MM.1S (cell line): Measurements from ENCODE around the gene SUGP1.

ENCODE experiments used
- DNase-seq: peaks from one replicate; pipeline ENCODE4 v3.0.0-alpha.2; 2015
- H2AFZ ChIP-seq: fragments of 300-600 bp; sonication (generic); 2 replicates; pipeline ENCODE4 v1.6.0; 2016; ENCODE audit warnings: antibody characterized with exemption, low read length
- H3F3A ChIP-seq: fragments of 300-600 bp; sonication (generic); 2 replicates; pipeline ENCODE4 v1.6.1; 2016; ENCODE audit warnings: mild to moderate bottlenecking, antibody characterized with exemption, low read length, moderate library complexity, mixed read lengths; ENCODE audit not compliant: insufficient read depth
- H3K27ac ChIP-seq: fragments of 300-600 bp; sonication (generic); 2 replicates; pipeline ENCODE4 v1.5.1; 2016; ENCODE audit warnings: mild to moderate bottlenecking, low read length
- H3K27me3 ChIP-seq: fragments of 300-600 bp; sonication (generic); replicated peaks from 2 replicates; pipeline ENCODE4 v1.6.0; 2016; ENCODE audit warnings: low read length; ENCODE audit not compliant: insufficient read depth
- H3K36me3 ChIP-seq: fragments of 300-600 bp; sonication (generic); replicated peaks from 2 replicates; pipeline ENCODE4 v1.6.1; 2016; ENCODE audit warnings: mild to moderate bottlenecking, low read length, mixed read lengths; ENCODE audit not compliant: insufficient read depth
- H3K4me1 ChIP-seq: fragments of 300-600 bp; sonication (generic); 2 replicates; pipeline ENCODE4 v1.6.1; 2016; ENCODE audit warnings: low read length, mixed read lengths
- H3K4me2 ChIP-seq: fragments of 300-600 bp; sonication (generic); 2 replicates; pipeline ENCODE4 v1.6.0; 2016; ENCODE audit warnings: low read depth, low read length
- H3K4me3 ChIP-seq: fragments of 300-600 bp; sonication (generic); 2 replicates; pipeline ENCODE4 v1.5.1; 2016; ENCODE audit warnings: low read length, mixed read lengths
- H3K79me2 ChIP-seq: fragments of 300-600 bp; sonication (generic); 2 replicates; pipeline ENCODE4 v1.6.1; 2016; ENCODE audit warnings: mixed run types, low read length, mixed read lengths
- H3K9ac ChIP-seq: fragments of 300-600 bp; sonication (generic); 2 replicates; pipeline ENCODE4 v1.6.1; 2016; ENCODE audit warnings: low read length, mixed read lengths
- H3K9me2 ChIP-seq: fragments of 300-600 bp; sonication (generic); replicated peaks from 2 replicates; pipeline ENCODE4 v1.6.1; 2016; ENCODE audit warnings: mild to moderate bottlenecking, low read length, mixed read lengths; ENCODE audit not compliant: insufficient read depth
- H3K9me3 ChIP-seq: fragments of 300-600 bp; sonication (generic); replicated peaks from 2 replicates; pipeline ENCODE4 v1.6.1; 2016; ENCODE audit warnings: mild to moderate bottlenecking, low read length, mixed read lengths; ENCODE audit not compliant: insufficient read depth
- H4K20me1 ChIP-seq: fragments of 300-600 bp; sonication (generic); 2 replicates; pipeline ENCODE4 v1.6.1; 2016; ENCODE audit warnings: mild to moderate bottlenecking, low read length, moderate library complexity, mixed read lengths; ENCODE audit not compliant: insufficient read depth
- EZH2 ChIP-seq: fragments of 300-600 bp; sonication (generic); optimal IDR thresholded peaks from 2 replicates; pipeline ENCODE3; 2017; ENCODE audit warnings: low read depth, mild to moderate bottlenecking, antibody characterized with exemption, low read length, mixed read lengths
- EZH2phosphoT487 ChIP-seq: fragments of 300-600 bp; sonication (generic); IDR thresholded peaks from 2 replicates; pipeline ENCODE4 v1.6.1; 2018; ENCODE audit warnings: antibody characterized with exemption, low read length
- TF ChIP-seq, protein P1 (sequence below): fragments of 300-600 bp; sonication (generic); IDR thresholded peaks from 2 replicates; pipeline ENCODE4 v1.5.1; 2016; ENCODE audit warnings: antibody characterized with exemption, low read length, mixed read lengths

Gene SUGP1

DNA sequence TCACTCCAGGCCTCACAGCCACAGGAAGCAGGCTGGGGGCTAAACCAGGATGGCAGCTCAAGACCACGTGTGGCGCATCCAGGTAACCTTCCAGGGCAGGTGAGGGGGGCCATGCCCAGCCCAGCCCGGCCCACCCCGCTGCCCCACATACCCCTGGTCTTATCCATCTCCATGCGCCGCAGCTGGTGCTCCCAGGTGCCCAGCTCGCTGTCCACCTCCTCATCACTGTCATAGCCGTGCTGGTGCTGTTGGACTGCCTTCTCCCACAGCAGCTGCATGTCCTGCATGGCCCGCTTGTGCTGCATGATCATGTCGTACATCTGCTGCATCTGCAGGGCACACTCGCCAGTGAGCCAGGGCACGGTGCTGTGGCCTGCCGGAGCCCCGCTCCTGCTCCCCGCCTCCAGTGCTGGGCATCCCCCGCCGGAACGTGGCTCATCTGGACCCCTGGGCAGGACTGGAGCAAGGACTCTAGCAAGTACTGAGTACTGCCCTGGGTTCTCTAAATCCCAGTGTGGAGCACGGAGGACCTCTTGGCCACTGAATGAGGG, 41.2 kb downstream of the SUGP1 start:
- Histone ChIP-seq H3K9me2 (no peaks in the 10 kb centered on the region), H3K4me3 (no peak overlapping the region), H3K27ac (no peak overlapping the region), H3K79me2 (no peaks in the 10 kb centered on the region), H4K20me1 (no peaks in the 10 kb centered on the region), H3K27me3 (no peaks in the 10 kb centered on the region), H3K4me2 (no peak overlapping the region), H3K9ac (no peak overlapping the region), H2AFZ (no peak overlapping the region), H3K9me3 (no peaks in the 10 kb centered on the region), H3F3A (no peaks in the 10 kb centered on the region), H3K4me1 (no peaks in the 10 kb centered on the region), H3K36me3 (no peaks in the 10 kb centered on the region)
- TF ChIP-seq EZH2phosphoT487 (no peak), EZH2 (no peak)
- TF ChIP-seq, protein P1, sequence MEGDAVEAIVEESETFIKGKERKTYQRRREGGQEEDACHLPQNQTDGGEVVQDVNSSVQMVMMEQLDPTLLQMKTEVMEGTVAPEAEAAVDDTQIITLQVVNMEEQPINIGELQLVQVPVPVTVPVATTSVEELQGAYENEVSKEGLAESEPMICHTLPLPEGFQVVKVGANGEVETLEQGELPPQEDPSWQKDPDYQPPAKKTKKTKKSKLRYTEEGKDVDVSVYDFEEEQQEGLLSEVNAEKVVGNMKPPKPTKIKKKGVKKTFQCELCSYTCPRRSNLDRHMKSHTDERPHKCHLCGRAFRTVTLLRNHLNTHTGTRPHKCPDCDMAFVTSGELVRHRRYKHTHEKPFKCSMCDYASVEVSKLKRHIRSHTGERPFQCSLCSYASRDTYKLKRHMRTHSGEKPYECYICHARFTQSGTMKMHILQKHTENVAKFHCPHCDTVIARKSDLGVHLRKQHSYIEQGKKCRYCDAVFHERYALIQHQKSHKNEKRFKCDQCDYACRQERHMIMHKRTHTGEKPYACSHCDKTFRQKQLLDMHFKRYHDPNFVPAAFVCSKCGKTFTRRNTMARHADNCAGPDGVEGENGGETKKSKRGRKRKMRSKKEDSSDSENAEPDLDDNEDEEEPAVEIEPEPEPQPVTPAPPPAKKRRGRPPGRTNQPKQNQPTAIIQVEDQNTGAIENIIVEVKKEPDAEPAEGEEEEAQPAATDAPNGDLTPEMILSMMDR = no peak
- DNase-seq = no peak

- no peak for TF ChIP-seq EZH2phosphoT487
- TF ChIP-seq, protein P1 = no peak
- no peak for TF ChIP-seq EZH2
- Histone ChIP-seq H3F3A (no peaks in the 10 kb centered on the region), H2AFZ (no peak overlapping the region), H3K4me2 (no peak overlapping the region), H3K36me3 (no peaks in the 10 kb centered on the region), H3K9me3 (no peaks in the 10 kb centered on the region), H3K27me3 (no peaks in the 10 kb centered on the region), H4K20me1 (no peaks in the 10 kb centered on the region), H3K9ac (no peak overlapping the region), H3K4me1 (no peaks in the 10 kb centered on the region), H3K79me2 (no peaks in the 10 kb centered on the region), H3K9me2 (no peaks in the 10 kb centered on the region), H3K27ac (no peak overlapping the region), H3K4me3 (no peak overlapping the region)
- DNase-seq = no peak
Measured at GRCh38 chr19:19278315-19278714, 42.0 kb downstream of the SUGP1 start.

DNA sequence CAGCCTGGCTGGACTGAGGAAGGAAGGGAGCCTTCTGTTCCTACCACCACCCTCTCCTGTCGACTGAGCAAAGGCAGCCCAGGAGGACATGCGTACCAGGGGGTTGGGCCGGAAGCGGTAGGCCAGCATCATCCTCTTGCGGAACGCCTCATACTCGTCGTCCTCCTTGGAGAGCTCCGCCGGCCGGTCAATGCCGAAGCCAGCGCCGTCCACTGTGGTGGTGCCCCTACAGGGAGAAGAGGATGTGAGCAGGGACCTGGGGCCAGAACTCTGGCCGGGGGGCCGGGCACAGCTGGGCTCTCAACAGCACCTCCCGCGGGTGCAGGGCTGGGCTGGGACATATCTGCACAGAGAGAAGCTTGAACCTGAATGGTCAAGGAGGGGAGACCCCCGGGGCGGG, 43.5 kb downstream of the SUGP1 start:
- Histone ChIP-seq H3F3A (no peaks in the 10 kb centered on the region), H3K79me2 (no peaks in the 10 kb centered on the region), H3K36me3 (no peaks in the 10 kb centered on the region), H3K4me2 (no peak overlapping the region), H3K27me3 (no peaks in the 10 kb centered on the region), H3K4me3 (no peak overlapping the region), H3K9me2 (no peaks in the 10 kb centered on the region), H3K9me3 (no peaks in the 10 kb centered on the region), H3K9ac (no peak overlapping the region), H3K4me1 (no peaks in the 10 kb centered on the region), H3K27ac (no peak overlapping the region), H2AFZ (no peak overlapping the region), H4K20me1 (no peaks in the 10 kb centered on the region)
- no peak for DNase-seq
- TF ChIP-seq EZH2 (no peak), EZH2phosphoT487 (no peak)
- TF ChIP-seq, protein P1 = no peak
